ENCODE results near the gene SSTR3.

SSTR3 gene

GRCh38 chr22:37228106-37229011 is 16.1 kb upstream of the SSTR3 start:
- peak; percentile 26 to 38 (median 32) for DNase-seq

- no peak for DNase-seq
These were observed 14.2 kb upstream of the SSTR3 start for GRCh38 chr22:37226514-37226913.

GRCh38 chr22:37226087-37226486 is 13.8 kb upstream of the SSTR3 start:
- DNase-seq = no peak

- DNase-seq = peak in 1 of 6 experiments; percentile 5
These were observed 13.2 kb upstream of the SSTR3 start for GRCh38 chr22:37225481-37225880.

GRCh38 chr22:37224757-37225420 is 12.6 kb upstream of the SSTR3 start:
- no peak for DNase-seq

- peak in 3 of 6 experiments; percentile 14 to 44 (median 31) for DNase-seq
These were observed 11.8 kb upstream of the SSTR3 start for GRCh38 chr22:37223965-37224551.

GRCh38 chr22:37222440-37222971 is 10.2 kb upstream of the SSTR3 start:
- peak in 4 of 6 experiments; percentile 31 to 69 (median 66) for DNase-seq

GRCh38 chr22:37221424-37222333 is 9.4 kb upstream of the SSTR3 start:
- DNase-seq = no peak

- DNase-seq = peak in 3 of 6 experiments; percentile 14 to 46 (median 17)
These were observed 8.3 kb upstream of the SSTR3 start for GRCh38 chr22:37220543-37220981.

- DNase-seq = peak in 1 of 6 experiments; percentile 60
These were observed 7.3 kb upstream of the SSTR3 start for GRCh38 chr22:37219533-37219932.

- peak; percentile 57 to 96 (median 84) for DNase-seq
These were observed 6.6 kb upstream of the SSTR3 start for GRCh38 chr22:37218771-37219411.

GRCh38 chr22:37218399-37218770 is 6.1 kb upstream of the SSTR3 start:
- no peak for DNase-seq

- DNase-seq = no peak
These were observed 3.6 kb upstream of the SSTR3 start for GRCh38 chr22:37215890-37216289.

GRCh38 chr22:37214731-37215030 is 2.4 kb upstream of the SSTR3 start:
- DNase-seq = no peak

- DNase-seq = no peak
These were observed 1.9 kb upstream of the SSTR3 start for GRCh38 chr22:37213941-37214730.

GRCh38 chr22:37213218-37213855 is 1.1 kb upstream of the SSTR3 start:
- no peak for DNase-seq

GRCh38 chr22:37211866-37212173 is 457 bp downstream of the SSTR3 start:
- DNase-seq = no peak

- DNase-seq = no peak
These were observed 1.0 kb downstream of the SSTR3 start for GRCh38 chr22:37211075-37211865.

- no peak for DNase-seq
These were observed 2.1 kb downstream of the SSTR3 start for GRCh38 chr22:37210041-37210803.

All from stimulated activated naive CD4-positive, alpha-beta T cell (primary cell).